ENCODE results near the gene EMP3. TPM values are rescaled to one million over a fixed set of nuclear protein-coding genes. Genes with fewer than 3 reads are reported as not detected.

EMP3 gene
- total RNA-seq, 2 experiments from 2014 or later, result 21.1 to 33.8 TPM

GRCh38 chr19:48341515-48342413 is 16.4 kb downstream of the EMP3 start:
- ChIA-PET POLR2A (no interaction called here), CTCF (ENCODE audit: unreplicated experiment) (no interaction called here)
- TF ChIP-seq CTCF (conservative IDR thresholded peaks at IDR 0.05; ENCODE audit: low read length) (no peak), EZH2phosphoT487 (IDR thresholded peaks at IDR 0.05; ENCODE audit: borderline replicate concordance, low read depth, low read length) (no peak)
- no peak overlapping the region for H3K27ac ChIP-seq (ENCODE audit: low read depth, low read length, poor library complexity, severe bottlenecking)
- no peak for DNase-seq (ENCODE audit: low spot score)
- intact Hi-C loops (cut with micrococcal nuclease; ENCODE audit: unreplicated experiment), result no loop called here
- no peaks in the 10 kb centered on the region for H3K79me2 ChIP-seq (ENCODE audit: insufficient read depth, low read depth, low read length)
- H2AFZ ChIP-seq (ENCODE audit: low read length), result no peak overlapping the region
- BruUV-seq (replicated peaks), result no TSS peak
- H3K4me2 ChIP-seq (ENCODE audit: low read length), result no peak overlapping the region
- H3K4me1 ChIP-seq (ENCODE audit: insufficient read depth, low read length, poor library complexity, severe bottlenecking), result no peaks in the 10 kb centered on the region
- H3K4me3 ChIP-seq (ENCODE audit: low read depth, low read length, poor library complexity, severe bottlenecking), result no peak overlapping the region
- H4K20me1 ChIP-seq (ENCODE audit: insufficient read depth, low read length), result no peaks in the 10 kb centered on the region
- H3K36me3 ChIP-seq (ENCODE audit: insufficient read depth, low read length), result no peaks in the 10 kb centered on the region; the same call in 1 of the 2 replicates
- no peaks in the 10 kb centered on the region for H3K9me3 ChIP-seq (ENCODE audit: low read length)
- H3K9me2 ChIP-seq (ENCODE audit: insufficient read depth, low read length), result no peaks in the 10 kb centered on the region

DNA sequence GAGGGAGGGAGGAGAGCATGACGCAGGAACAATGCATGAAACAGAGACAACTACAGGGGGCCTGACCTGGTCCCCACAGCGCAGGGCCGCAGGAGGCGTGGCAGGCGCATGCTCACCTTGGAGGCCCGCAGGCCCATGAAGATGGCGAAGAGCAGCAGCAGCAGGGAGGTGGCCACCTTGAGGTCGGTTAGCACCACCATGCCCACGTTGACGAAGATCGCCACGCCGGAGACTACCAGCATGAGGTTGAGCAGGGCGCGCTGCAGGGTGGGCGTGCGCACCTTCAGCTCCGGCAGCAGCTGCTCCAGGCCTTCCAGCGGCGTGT is 17.0 kb downstream of the EMP3 start:
- POLR2A ChIA-PET, result no interaction called here
- TF ChIP-seq EZH2phosphoT487 (IDR thresholded peaks at IDR 0.05; ENCODE audit: borderline replicate concordance, low read depth, low read length), result no peak
- TF ChIP-seq CTCF (conservative IDR thresholded peaks at IDR 0.05; ENCODE audit: low read length), result no peak
- no peaks in the 10 kb centered on the region for H3K9me3 ChIP-seq (ENCODE audit: low read length)
- no peaks in the 10 kb centered on the region for H3K79me2 ChIP-seq (ENCODE audit: insufficient read depth, low read depth, low read length)
- no peak overlapping the region for H3K27ac ChIP-seq (ENCODE audit: low read depth, low read length, poor library complexity, severe bottlenecking)
- intact Hi-C loops (cut with micrococcal nuclease; ENCODE audit: unreplicated experiment), result no loop called here
- H3K36me3 ChIP-seq (ENCODE audit: insufficient read depth, low read length), result no peaks in the 10 kb centered on the region; the same call in 1 of the 2 replicates
- no peaks in the 10 kb centered on the region for H3K9me2 ChIP-seq (ENCODE audit: insufficient read depth, low read length)
- H3K4me3 ChIP-seq (ENCODE audit: low read depth, low read length, poor library complexity, severe bottlenecking), result no peak overlapping the region
- CTCF ChIA-PET (ENCODE audit: unreplicated experiment), result no interaction called here
- no TSS peak for BruUV-seq (replicated peaks)
- no peak for DNase-seq (ENCODE audit: low spot score)
- no peaks in the 10 kb centered on the region for H3K4me1 ChIP-seq (ENCODE audit: insufficient read depth, low read length, poor library complexity, severe bottlenecking)
- no peak overlapping the region for H3K4me2 ChIP-seq (ENCODE audit: low read length)
- no peak overlapping the region for H2AFZ ChIP-seq (ENCODE audit: low read length)
- H4K20me1 ChIP-seq (ENCODE audit: insufficient read depth, low read length), result no peaks in the 10 kb centered on the region

DNA sequence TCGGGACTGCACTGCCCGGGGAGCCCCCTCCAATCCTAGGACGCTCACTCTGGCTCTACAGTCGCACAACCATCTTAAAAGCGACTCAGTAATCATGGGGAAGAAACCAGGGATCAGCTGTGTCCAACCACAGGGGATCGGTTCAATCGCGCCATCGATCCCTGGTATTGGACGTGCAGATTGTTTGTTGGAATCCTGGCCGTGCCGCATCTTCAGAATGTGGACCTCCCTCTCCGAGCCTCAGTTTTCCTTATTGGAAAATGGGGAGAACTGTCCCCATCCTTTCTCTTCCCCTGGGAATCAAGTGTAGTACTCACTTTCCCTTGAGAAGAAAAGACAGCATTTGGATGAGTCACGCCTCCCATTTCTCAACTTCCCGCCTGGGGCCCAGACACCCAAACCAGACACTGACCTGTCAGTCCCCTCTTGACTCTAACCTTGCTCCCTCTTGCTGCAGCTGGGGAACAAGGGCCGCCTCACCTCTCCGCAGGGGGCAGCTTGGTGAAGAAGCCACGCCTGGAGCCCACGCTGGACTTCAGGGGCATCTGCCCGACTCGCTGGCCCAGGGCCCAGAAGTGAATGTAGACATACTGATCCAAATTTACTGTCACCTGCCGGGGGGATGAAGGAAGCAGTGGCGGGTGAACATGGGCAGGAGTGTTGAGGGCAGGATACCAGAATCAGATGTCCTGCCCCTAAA is 17.6 kb downstream of the EMP3 start:
- Histone ChIP-seq H3K9me3 (ENCODE audit: low read length) (no peaks in the 10 kb centered on the region), H2AFZ (ENCODE audit: low read length) (no peak overlapping the region), H3K9me2 (ENCODE audit: insufficient read depth, low read length) (no peaks in the 10 kb centered on the region), H3K79me2 (ENCODE audit: insufficient read depth, low read depth, low read length) (no peaks in the 10 kb centered on the region), H3K4me2 (ENCODE audit: low read length) (no peak overlapping the region), H3K36me3 (ENCODE audit: insufficient read depth, low read length) (no peaks in the 10 kb centered on the region; the same call in 1 of the 2 replicates), H3K4me1 (ENCODE audit: insufficient read depth, low read length, poor library complexity, severe bottlenecking) (no peaks in the 10 kb centered on the region), H4K20me1 (ENCODE audit: insufficient read depth, low read length) (no peaks in the 10 kb centered on the region), H3K27ac (ENCODE audit: low read depth, low read length, poor library complexity, severe bottlenecking) (no peak overlapping the region), H3K4me3 (ENCODE audit: low read depth, low read length, poor library complexity, severe bottlenecking) (no peak overlapping the region)
- DNase-seq (ENCODE audit: low spot score), result no peak
- no TSS peak for BruUV-seq (replicated peaks)
- CTCF ChIA-PET (ENCODE audit: unreplicated experiment), result no interaction called here
- intact Hi-C loops (cut with micrococcal nuclease; ENCODE audit: unreplicated experiment), result no loop called here
- TF ChIP-seq EZH2phosphoT487 (IDR thresholded peaks at IDR 0.05; ENCODE audit: borderline replicate concordance, low read depth, low read length) (no peak), CTCF (conservative IDR thresholded peaks at IDR 0.05; ENCODE audit: low read length) (no peak)
- POLR2A ChIA-PET, result no interaction called here
